ENCODE results near the gene COL5A2.

Gene COL5A2

GRCh38 chr2:189050165-189050712 is 129.3 kb downstream of the COL5A2 start:
- H3K9ac ChIP-seq (ENCODE audit: low read depth, low read length), result no peak overlapping the region

GRCh38 chr2:189049709-189050164 is 129.8 kb downstream of the COL5A2 start:
- H3K4me1 ChIP-seq (ENCODE audit: insufficient read depth, low read length), result no peaks in the 10 kb centered on the region
- H3K9ac ChIP-seq (ENCODE audit: low read depth, low read length), result no peak overlapping the region
- no peaks in the 10 kb centered on the region for H3K9me3 ChIP-seq (ENCODE audit: control insufficient read depth, insufficient read depth, low read length)
- no peaks in the 10 kb centered on the region for H3K36me3 ChIP-seq (ENCODE audit: insufficient read depth, low read length)

More at GRCh38 chr2:189050165-189050712, 129.3 kb downstream of the COL5A2 start:
- no peaks in the 10 kb centered on the region for H3K36me3 ChIP-seq (ENCODE audit: insufficient read depth, low read length)
- H3K4me1 ChIP-seq (ENCODE audit: insufficient read depth, low read length), result no peaks in the 10 kb centered on the region
- H3K9me3 ChIP-seq (ENCODE audit: control insufficient read depth, insufficient read depth, low read length), result no peaks in the 10 kb centered on the region

- H3K9me3 ChIP-seq (ENCODE audit: control insufficient read depth, insufficient read depth, low read length), result no peaks in the 10 kb centered on the region
- no peaks in the 10 kb centered on the region for H3K36me3 ChIP-seq (ENCODE audit: insufficient read depth, low read length)
- H3K4me1 ChIP-seq (ENCODE audit: insufficient read depth, low read length), result no peaks in the 10 kb centered on the region
- no peak overlapping the region for H3K9ac ChIP-seq (ENCODE audit: low read depth, low read length)
Observed at GRCh38 chr2:189048189-189048588, 131.4 kb downstream of the COL5A2 start.

GRCh38 chr2:189047171-189047888 is 132.2 kb downstream of the COL5A2 start:
- Histone ChIP-seq H3K9ac (ENCODE audit: low read depth, low read length) (no peak overlapping the region), H3K4me1 (ENCODE audit: insufficient read depth, low read length) (no peaks in the 10 kb centered on the region), H3K36me3 (ENCODE audit: insufficient read depth, low read length) (no peaks in the 10 kb centered on the region), H3K9me3 (ENCODE audit: control insufficient read depth, insufficient read depth, low read length) (no peaks in the 10 kb centered on the region)

GRCh38 chr2:189046320-189046719 is 133.2 kb downstream of the COL5A2 start:
- Histone ChIP-seq H3K36me3 (ENCODE audit: insufficient read depth, low read length) (no peaks in the 10 kb centered on the region), H3K4me1 (ENCODE audit: insufficient read depth, low read length) (no peaks in the 10 kb centered on the region), H3K9me3 (ENCODE audit: control insufficient read depth, insufficient read depth, low read length) (no peaks in the 10 kb centered on the region), H3K9ac (ENCODE audit: low read depth, low read length) (no peak overlapping the region)

- Histone ChIP-seq H3K9ac (ENCODE audit: low read depth, low read length) (no peak overlapping the region), H3K4me1 (ENCODE audit: insufficient read depth, low read length) (no peaks in the 10 kb centered on the region), H3K36me3 (ENCODE audit: insufficient read depth, low read length) (no peaks in the 10 kb centered on the region), H3K9me3 (ENCODE audit: control insufficient read depth, insufficient read depth, low read length) (no peaks in the 10 kb centered on the region)
Observed at GRCh38 chr2:189045836-189046235, 133.7 kb downstream of the COL5A2 start.

GRCh38 chr2:189037518-189037917 is 142.0 kb downstream of the COL5A2 start:
- no peak overlapping the region for H3K9ac ChIP-seq (ENCODE audit: low read depth, low read length)
- H3K4me1 ChIP-seq (ENCODE audit: insufficient read depth, low read length), result no peaks in the 10 kb centered on the region
- H3K9me3 ChIP-seq (ENCODE audit: control insufficient read depth, insufficient read depth, low read length), result no peaks in the 10 kb centered on the region
- peaks cover 5% of the 10 kb centered on the region; the same call in 1 of the 2 replicates for H3K36me3 ChIP-seq (ENCODE audit: insufficient read depth, low read length)

GRCh38 chr2:189024901-189025618 is 154.5 kb downstream of the COL5A2 start:
- H3K9ac ChIP-seq (ENCODE audit: low read depth, low read length), result no peak overlapping the region
- no peaks in the 10 kb centered on the region for H3K9me3 ChIP-seq (ENCODE audit: control insufficient read depth, insufficient read depth, low read length)
- no peaks in the 10 kb centered on the region for H3K36me3 ChIP-seq (ENCODE audit: insufficient read depth, low read length)
- no peaks in the 10 kb centered on the region for H3K4me1 ChIP-seq (ENCODE audit: insufficient read depth, low read length)

- Histone ChIP-seq H3K36me3 (ENCODE audit: insufficient read depth, low read length) (no peaks in the 10 kb centered on the region), H3K4me1 (ENCODE audit: insufficient read depth, low read length) (no peaks in the 10 kb centered on the region), H3K9me3 (ENCODE audit: control insufficient read depth, insufficient read depth, low read length) (no peaks in the 10 kb centered on the region), H3K9ac (ENCODE audit: low read depth, low read length) (no peak overlapping the region)
Observed at GRCh38 chr2:189022492-189022891, 157.1 kb downstream of the COL5A2 start.

GRCh38 chr2:189022053-189022481 is 157.5 kb downstream of the COL5A2 start:
- H3K9ac ChIP-seq (ENCODE audit: low read depth, low read length), result no peak overlapping the region
- H3K9me3 ChIP-seq (ENCODE audit: control insufficient read depth, insufficient read depth, low read length), result no peaks in the 10 kb centered on the region
- no peaks in the 10 kb centered on the region for H3K36me3 ChIP-seq (ENCODE audit: insufficient read depth, low read length)
- H3K4me1 ChIP-seq (ENCODE audit: insufficient read depth, low read length), result no peaks in the 10 kb centered on the region

- Histone ChIP-seq H3K4me1 (ENCODE audit: insufficient read depth, low read length) (peaks cover 6% of the 10 kb centered on the region; the same call in 1 of the 2 replicates), H3K36me3 (ENCODE audit: insufficient read depth, low read length) (no peaks in the 10 kb centered on the region), H3K9ac (ENCODE audit: low read depth, low read length) (no peak overlapping the region), H3K9me3 (ENCODE audit: control insufficient read depth, insufficient read depth, low read length) (no peaks in the 10 kb centered on the region)
Observed at GRCh38 chr2:189020179-189020578, 159.4 kb downstream of the COL5A2 start.

- Histone ChIP-seq H3K9me3 (ENCODE audit: control insufficient read depth, insufficient read depth, low read length) (no peaks in the 10 kb centered on the region), H3K36me3 (ENCODE audit: insufficient read depth, low read length) (no peaks in the 10 kb centered on the region), H3K9ac (ENCODE audit: low read depth, low read length) (no peak overlapping the region), H3K4me1 (ENCODE audit: insufficient read depth, low read length) (peaks cover 10% of the 10 kb centered on the region; the same call in 1 of the 2 replicates)
Observed at GRCh38 chr2:189018631-189019030, 160.9 kb downstream of the COL5A2 start.

- no peaks in the 10 kb centered on the region for H3K36me3 ChIP-seq (ENCODE audit: insufficient read depth, low read length)
- peaks cover 10% of the 10 kb centered on the region; the same call in 1 of the 2 replicates for H3K4me1 ChIP-seq (ENCODE audit: insufficient read depth, low read length)
- no peaks in the 10 kb centered on the region for H3K9me3 ChIP-seq (ENCODE audit: control insufficient read depth, insufficient read depth, low read length)
- no peak overlapping the region for H3K9ac ChIP-seq (ENCODE audit: low read depth, low read length)
Observed at GRCh38 chr2:189016311-189016861, 163.2 kb downstream of the COL5A2 start.

- Histone ChIP-seq H3K4me1 (ENCODE audit: insufficient read depth, low read length) (peaks cover 10% of the 10 kb centered on the region; the same call in 1 of the 2 replicates), H3K9me3 (ENCODE audit: control insufficient read depth, insufficient read depth, low read length) (no peaks in the 10 kb centered on the region), H3K9ac (ENCODE audit: low read depth, low read length) (no peak overlapping the region), H3K36me3 (ENCODE audit: insufficient read depth, low read length) (no peaks in the 10 kb centered on the region)
Observed at GRCh38 chr2:189015359-189015758, 164.2 kb downstream of the COL5A2 start.

All from ES-I3 (cell line).